Measurements from ENCODE around the gene DEAF1.

DEAF1 gene

GRCh38 chr11:725624-726202 lies 30.7 kb upstream of the DEAF1 start:
- Histone ChIP-seq H3K27me3 (peaks cover 35% of the 10 kb centered on the region), H3K4me3 (ENCODE audit: low read depth, low read length) (no peak overlapping the region), H3K4me1 (no peaks in the 10 kb centered on the region), H3K36me3 (no peaks in the 10 kb centered on the region), H3K9me3 (no peaks in the 10 kb centered on the region)
- TF ChIP-seq, protein P1, sequence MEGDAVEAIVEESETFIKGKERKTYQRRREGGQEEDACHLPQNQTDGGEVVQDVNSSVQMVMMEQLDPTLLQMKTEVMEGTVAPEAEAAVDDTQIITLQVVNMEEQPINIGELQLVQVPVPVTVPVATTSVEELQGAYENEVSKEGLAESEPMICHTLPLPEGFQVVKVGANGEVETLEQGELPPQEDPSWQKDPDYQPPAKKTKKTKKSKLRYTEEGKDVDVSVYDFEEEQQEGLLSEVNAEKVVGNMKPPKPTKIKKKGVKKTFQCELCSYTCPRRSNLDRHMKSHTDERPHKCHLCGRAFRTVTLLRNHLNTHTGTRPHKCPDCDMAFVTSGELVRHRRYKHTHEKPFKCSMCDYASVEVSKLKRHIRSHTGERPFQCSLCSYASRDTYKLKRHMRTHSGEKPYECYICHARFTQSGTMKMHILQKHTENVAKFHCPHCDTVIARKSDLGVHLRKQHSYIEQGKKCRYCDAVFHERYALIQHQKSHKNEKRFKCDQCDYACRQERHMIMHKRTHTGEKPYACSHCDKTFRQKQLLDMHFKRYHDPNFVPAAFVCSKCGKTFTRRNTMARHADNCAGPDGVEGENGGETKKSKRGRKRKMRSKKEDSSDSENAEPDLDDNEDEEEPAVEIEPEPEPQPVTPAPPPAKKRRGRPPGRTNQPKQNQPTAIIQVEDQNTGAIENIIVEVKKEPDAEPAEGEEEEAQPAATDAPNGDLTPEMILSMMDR (IDR thresholded peaks at IDR 0.05; ENCODE audit: low read depth, low read length): no peak
- peak; percentile 4 for DNase-seq

GRCh38 chr11:724778-725386 lies 29.9 kb upstream of the DEAF1 start:
- peaks cover 42% of the 10 kb centered on the region for H3K27me3 ChIP-seq
- no peak overlapping the region for H3K4me3 ChIP-seq (ENCODE audit: low read depth, low read length)
- H3K36me3 ChIP-seq: no peaks in the 10 kb centered on the region
- TF ChIP-seq, protein P1 (IDR thresholded peaks at IDR 0.05; ENCODE audit: low read depth, low read length): no peak
- H3K9me3 ChIP-seq: no peaks in the 10 kb centered on the region
- DNase-seq: no peak
- H3K4me1 ChIP-seq: no peaks in the 10 kb centered on the region

DNA sequence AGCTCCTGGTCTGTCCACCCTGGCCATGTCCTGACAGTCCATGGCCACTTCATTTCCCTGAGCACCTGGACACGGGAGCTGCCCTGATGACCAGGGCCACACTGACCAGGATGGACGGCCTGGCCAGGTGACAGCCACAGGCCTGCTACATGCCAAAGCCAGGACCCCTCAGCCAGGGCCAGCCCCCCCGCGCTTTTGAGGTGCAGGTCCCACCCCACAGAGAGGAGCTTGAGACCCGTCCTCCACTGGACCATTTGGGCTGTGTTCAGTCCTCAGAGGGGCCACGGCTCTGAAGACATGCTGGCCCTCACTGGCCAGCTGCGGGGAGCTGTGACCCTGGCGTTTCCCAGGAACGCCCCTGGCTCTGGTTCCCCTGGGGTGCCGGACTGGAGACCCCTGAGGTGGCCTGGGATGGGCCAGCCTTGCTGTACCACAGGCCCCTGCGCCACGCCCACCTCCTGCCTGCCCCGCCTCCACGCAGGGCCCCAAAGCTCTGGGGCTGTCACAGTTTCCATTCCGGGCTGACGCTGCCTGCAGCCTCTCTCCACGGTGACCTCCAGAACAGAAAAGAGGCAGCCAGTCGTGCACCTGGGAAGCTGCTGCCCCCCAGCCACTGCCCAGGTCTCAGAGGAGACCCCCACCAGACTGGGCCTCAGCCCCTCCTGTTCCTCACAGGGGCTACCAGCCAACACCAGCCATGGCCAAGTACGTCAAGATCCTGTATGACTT lies 29.2 kb upstream of the DEAF1 start:
- H3K36me3 ChIP-seq: no peaks in the 10 kb centered on the region
- no peaks in the 10 kb centered on the region for H3K4me1 ChIP-seq
- H3K9me3 ChIP-seq: no peaks in the 10 kb centered on the region
- peak; percentile 8 for DNase-seq
- H3K27me3 ChIP-seq: peaks cover 49% of the 10 kb centered on the region
- no peak overlapping the region for H3K4me3 ChIP-seq (ENCODE audit: low read depth, low read length)
- TF ChIP-seq, protein P1 (IDR thresholded peaks at IDR 0.05; ENCODE audit: low read depth, low read length): no peak

- DNase-seq: peak; percentile 43
- no peak overlapping the region for H3K4me3 ChIP-seq (ENCODE audit: low read depth, low read length)
These were observed 28.3 kb upstream of the DEAF1 start for GRCh38 chr11:723120-723883.

DNA sequence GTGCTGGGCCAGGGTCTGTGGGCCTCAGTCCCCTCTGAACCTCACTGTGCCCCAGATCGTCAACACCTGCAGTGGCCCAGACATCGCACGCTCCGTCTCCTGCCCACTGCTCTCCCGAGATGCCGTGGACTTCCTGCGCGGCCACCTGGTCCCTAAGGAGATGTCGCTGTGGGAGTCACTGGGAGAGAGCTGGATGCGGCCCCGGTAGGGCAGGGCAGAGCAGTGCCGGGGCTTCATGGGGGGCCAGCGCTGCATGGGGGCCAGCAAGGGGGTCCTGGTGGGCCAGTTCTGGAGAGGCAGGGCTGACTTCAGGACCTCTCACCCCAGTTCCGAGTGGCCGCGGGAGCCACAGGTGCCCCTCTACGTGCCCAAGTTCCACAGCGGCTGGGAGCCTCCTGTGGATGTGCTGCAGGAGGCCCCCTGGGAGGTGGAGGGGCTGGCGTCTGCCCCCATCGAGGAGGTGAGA lies 27.4 kb upstream of the DEAF1 start:
- peaks cover 52% of the 10 kb centered on the region for H3K27me3 ChIP-seq
- no peaks in the 10 kb centered on the region for H3K9me3 ChIP-seq
- no peaks in the 10 kb centered on the region for H3K36me3 ChIP-seq
- H3K4me3 ChIP-seq (ENCODE audit: low read depth, low read length): no peak overlapping the region
- H3K4me1 ChIP-seq: no peaks in the 10 kb centered on the region
- DNase-seq: no peak
- TF ChIP-seq, protein P1 (IDR thresholded peaks at IDR 0.05; ENCODE audit: low read depth, low read length): no peak

More at GRCh38 chr11:723120-723883, 28.3 kb upstream of the DEAF1 start:
- TF ChIP-seq, protein P1 (IDR thresholded peaks at IDR 0.05; ENCODE audit: low read depth, low read length): peak; percentile 55
- Histone ChIP-seq H3K9me3 (no peaks in the 10 kb centered on the region), H3K27me3 (peaks cover 52% of the 10 kb centered on the region), H3K4me1 (no peaks in the 10 kb centered on the region), H3K36me3 (no peaks in the 10 kb centered on the region)

Data from BE2C (cell line).